Heart left ventricle (tissue), 13 donors: ENCODE data around the gene RBKS.

Source experiments
- CTCF ChIP-seq, 12 donors: fragments of 200-600 bp; sonication (generic) in 4 of 12; IDR thresholded peaks; one replicate each; pipeline versions ENCODE4 v1.5.0 to v1.8.0; 2018 to 2022; ENCODE audit warnings: antibody characterized with exemption in 12 of 12, mild to moderate bottlenecking in 5 of 12
- POLR2A ChIP-seq, 2 donors: fragments of 450-650 bp; IDR thresholded peaks; one replicate each; pipeline ENCODE4 v1.6.1; 2017; ENCODE audit warnings: antibody characterized with exemption in 2 of 2, mild to moderate bottlenecking in 2 of 2, moderate library complexity in 2 of 2
- donor health status: ischemic (EF 13 %, LVEDD 7.1; RV severe dilation, severe dysfunction).
- donor health status: DM: no; HTN: yes; CAD: no.
- donor health status: DM: no; HTN: no; CAD: no.
- donor health status: ischemic (EF 25% LVEDD 6.9; RV normal size, moderate dysfunction).
- donor health status: ischemic (EF 25% LVEDD 5.7; RV mildly dilated, moderate dysfunction).
- donor health status: ischemic (EF 35%, LVEDD 5.7; RV mildly dilated, moderate dysfunction).
- donor health status: nonischemic (EF 11% LVEDD 7.7; RV severe dilation, severe dysfunction).
- donor health status: DM: yes; HTN: yes; CAD: no.
- donor health status: PGD.
- donor health status: ischemic (EF 29% LVEDD 5.4; RV normal size, mild dysfunction).
- donor health status: nonischemic (EF 23%, LVEDD 6.1; RV moderate dilation, normal function).

GRCh38 chr2:27914041-27914804 is 24.0 kb upstream of the RBKS start:
- TF ChIP-seq CTCF (IDR thresholded peaks at IDR 0.05) (no peak), POLR2A (IDR thresholded peaks at IDR 0.05) (no peak)
